Neutrophil (primary cell): ENCODE measurements around the gene DDIT3.

Source experiments
- H3K27ac ChIP-seq: fragments of 200-600 bp; sonication (generic); 2 replicates; pipeline ENCODE4 v1.5.1; 2016; ENCODE audit warnings: mild to moderate bottlenecking, moderate library complexity
- H3K27me3 ChIP-seq: fragments of 200-600 bp; sonication (generic); 2 replicates; pipeline ENCODE4 v1.6.0; 2016; ENCODE audit warnings: mild to moderate bottlenecking
- H3K36me3 ChIP-seq: fragments of 200-600 bp; sonication (generic); 2 replicates; pipeline ENCODE4 v1.5.1; 2017
- H3K4me1 ChIP-seq, 2 experiments: fragments of 200-600 bp in 1 of 2; sonication (generic) in 1 of 2; 1 replicate in 1 of 2; 2 replicates in 1 of 2; pipeline versions ENCODE4 v1.5.1 to v1.6.1; 2013 to 2016; ENCODE audit warnings: low read depth in 1 of 2, low read length in 1 of 2, mild to moderate bottlenecking in 1 of 2, moderate library complexity in 1 of 2; ENCODE audit not compliant: control insufficient read depth in 1 of 2, insufficient read depth in 1 of 2
- H3K4me3 ChIP-seq, 2 experiments: fragments of 200-600 bp in 1 of 2; sonication (generic) in 1 of 2; 1 replicate in 1 of 2; 2 replicates in 1 of 2; pipeline ENCODE4 v1.5.1; 2013 to 2016; ENCODE audit warnings: low read depth in 1 of 2, low read length in 1 of 2, mild to moderate bottlenecking in 1 of 2, moderate library complexity in 1 of 2
- H3K9me3 ChIP-seq: fragments of 200-600 bp; sonication (generic); 2 replicates; pipeline ENCODE4 v1.5.1; 2016
- TF ChIP-seq, protein P1 (sequence below): fragments of 200-600 bp; sonication (generic); IDR thresholded peaks from 2 replicates; pipeline ENCODE4 v1.5.1; 2016; ENCODE audit warnings: antibody characterized with exemption

DDIT3 gene

DNA sequence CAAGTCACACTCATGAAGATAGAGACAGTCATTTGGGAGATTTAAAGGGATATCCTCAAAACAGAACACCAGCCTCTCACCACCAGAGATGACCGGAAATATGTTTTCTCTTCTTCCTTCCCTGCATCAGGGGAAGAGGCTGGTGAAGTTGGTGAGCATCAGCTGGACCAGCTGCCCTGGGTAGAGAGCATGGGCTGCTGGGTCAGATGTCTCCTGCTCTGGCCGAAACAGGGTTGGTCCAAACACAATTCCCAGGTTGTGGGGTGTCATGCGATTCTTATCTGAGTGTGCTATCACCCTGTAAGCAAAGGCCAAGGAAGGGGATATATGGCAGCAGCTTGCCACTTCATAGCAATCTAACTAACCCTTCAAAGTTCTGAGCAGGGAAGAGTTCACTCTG, 47.9 kb downstream of the DDIT3 start:
- no peaks in the 10 kb centered on the region for H3K9me3 ChIP-seq
- peak overlapping the region; percentile 48 to 97 for H3K4me3 ChIP-seq
- peaks cover 81 to 91% of the 10 kb centered on the region in 2 experiments for H3K4me1 ChIP-seq
- TF ChIP-seq, protein P1, sequence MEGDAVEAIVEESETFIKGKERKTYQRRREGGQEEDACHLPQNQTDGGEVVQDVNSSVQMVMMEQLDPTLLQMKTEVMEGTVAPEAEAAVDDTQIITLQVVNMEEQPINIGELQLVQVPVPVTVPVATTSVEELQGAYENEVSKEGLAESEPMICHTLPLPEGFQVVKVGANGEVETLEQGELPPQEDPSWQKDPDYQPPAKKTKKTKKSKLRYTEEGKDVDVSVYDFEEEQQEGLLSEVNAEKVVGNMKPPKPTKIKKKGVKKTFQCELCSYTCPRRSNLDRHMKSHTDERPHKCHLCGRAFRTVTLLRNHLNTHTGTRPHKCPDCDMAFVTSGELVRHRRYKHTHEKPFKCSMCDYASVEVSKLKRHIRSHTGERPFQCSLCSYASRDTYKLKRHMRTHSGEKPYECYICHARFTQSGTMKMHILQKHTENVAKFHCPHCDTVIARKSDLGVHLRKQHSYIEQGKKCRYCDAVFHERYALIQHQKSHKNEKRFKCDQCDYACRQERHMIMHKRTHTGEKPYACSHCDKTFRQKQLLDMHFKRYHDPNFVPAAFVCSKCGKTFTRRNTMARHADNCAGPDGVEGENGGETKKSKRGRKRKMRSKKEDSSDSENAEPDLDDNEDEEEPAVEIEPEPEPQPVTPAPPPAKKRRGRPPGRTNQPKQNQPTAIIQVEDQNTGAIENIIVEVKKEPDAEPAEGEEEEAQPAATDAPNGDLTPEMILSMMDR, result no peak
- H3K27ac ChIP-seq, result peak overlapping the region; percentile 99
- peaks cover 94% of the 10 kb centered on the region for H3K36me3 ChIP-seq
- H3K27me3 ChIP-seq, result no peaks in the 10 kb centered on the region

DNA sequence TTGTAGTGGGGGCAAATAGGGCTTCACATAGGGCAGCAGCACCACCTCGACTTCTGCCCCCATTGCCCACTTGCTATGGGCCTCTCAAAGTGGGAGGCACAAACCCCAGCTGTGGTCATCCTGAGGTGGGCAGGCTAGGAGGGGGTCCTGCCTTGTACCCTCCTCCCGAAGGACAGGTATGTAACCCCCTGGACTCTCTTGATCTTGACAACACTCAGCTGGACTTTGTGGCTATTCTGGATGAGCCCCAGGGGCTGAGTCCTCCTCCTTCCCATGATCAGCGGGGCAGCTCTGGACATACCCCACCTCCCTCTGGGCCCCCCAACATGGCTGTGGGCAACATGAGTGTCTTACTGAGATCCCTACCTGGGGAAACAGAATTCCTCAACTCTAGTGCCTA, 48.7 kb downstream of the DDIT3 start:
- peak overlapping the region; percentile 99 for H3K27ac ChIP-seq

DNA sequence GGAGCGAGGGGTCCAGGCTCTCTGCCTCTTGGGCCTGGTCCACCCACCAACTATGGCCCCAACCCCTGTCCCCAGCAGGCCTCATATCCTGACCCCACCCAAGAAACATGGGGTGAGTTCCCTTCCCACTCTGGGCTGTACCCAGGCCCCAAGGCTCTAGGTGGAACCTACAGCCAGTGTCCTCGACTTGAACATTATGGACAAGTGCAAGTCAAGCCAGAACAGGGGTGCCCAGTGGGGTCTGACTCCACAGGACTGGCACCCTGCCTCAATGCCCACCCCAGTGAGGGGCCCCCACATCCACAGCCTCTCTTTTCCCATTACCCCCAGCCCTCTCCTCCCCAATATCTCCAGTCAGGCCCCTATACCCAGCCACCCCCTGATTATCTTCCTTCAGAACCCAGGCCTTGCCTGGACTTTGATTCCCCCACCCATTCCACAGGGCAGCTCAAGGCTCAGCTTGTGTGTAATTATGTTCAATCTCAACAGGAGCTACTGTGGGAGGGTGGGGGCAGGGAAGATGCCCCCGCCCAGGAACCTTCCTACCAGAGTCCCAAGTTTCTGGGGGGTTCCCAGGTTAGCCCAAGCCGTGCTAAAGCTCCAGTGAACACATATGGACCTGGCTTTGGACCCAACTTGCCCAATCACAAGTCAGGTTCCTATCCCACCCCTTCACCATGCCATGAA, 49.2 kb downstream of the DDIT3 start:
- Histone ChIP-seq H3K4me1 (peaks cover 86 to 87% of the 10 kb centered on the region in 2 experiments), H3K36me3 (peaks cover 100% of the 10 kb centered on the region), H3K27me3 (no peaks in the 10 kb centered on the region), H3K9me3 (no peaks in the 10 kb centered on the region), H3K27ac (peak overlapping the region; percentile 99), H3K4me3 (peak overlapping the region; percentile 48 to 97)
- TF ChIP-seq, protein P1, result no peak

More for the DNA sequence above, 48.7 kb downstream of the DDIT3 start:
- H3K4me3 ChIP-seq, result peak overlapping the region; percentile 48 to 97
- peaks cover 100% of the 10 kb centered on the region for H3K36me3 ChIP-seq
- TF ChIP-seq, protein P1, result no peak
- H3K4me1 ChIP-seq, result peaks cover 81 to 87% of the 10 kb centered on the region in 2 experiments
- H3K9me3 ChIP-seq, result no peaks in the 10 kb centered on the region
- H3K27me3 ChIP-seq, result no peaks in the 10 kb centered on the region

DNA sequence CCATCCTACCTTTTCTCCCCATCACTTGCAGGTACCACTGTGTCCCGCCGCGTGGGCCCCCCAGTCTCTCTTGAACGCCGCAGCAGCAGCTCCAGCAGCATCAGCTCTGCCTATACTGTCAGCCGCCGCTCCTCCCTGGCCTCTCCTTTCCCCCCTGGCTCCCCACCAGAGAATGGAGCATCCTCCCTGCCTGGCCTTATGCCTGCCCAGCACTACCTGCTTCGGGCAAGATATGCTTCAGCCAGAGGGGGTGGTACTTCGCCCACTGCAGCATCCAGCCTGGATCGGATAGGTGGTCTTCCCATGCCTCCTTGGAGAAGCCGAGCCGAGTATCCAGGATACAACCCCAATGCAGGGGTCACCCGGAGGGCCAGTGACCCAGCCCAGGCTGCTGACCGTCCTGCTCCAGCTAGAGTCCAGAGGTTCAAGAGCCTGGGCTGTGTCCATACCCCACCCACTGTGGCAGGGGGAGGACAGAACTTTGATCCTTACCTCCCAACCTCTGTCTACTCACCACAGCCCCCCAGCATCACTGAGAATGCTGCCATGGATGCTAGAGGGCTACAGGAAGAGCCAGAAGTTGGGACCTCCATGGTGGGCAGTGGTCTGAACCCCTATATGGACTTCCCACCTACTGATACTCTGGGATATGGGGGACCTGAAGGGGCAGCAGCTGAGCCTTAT, 49.9 kb downstream of the DDIT3 start:
- Histone ChIP-seq H3K4me3 (peak overlapping the region; percentile 48 to 97), H3K36me3 (peaks cover 100% of the 10 kb centered on the region), H3K27ac (peak overlapping the region; percentile 99), H3K27me3 (no peaks in the 10 kb centered on the region), H3K4me1 (peaks cover 83 to 89% of the 10 kb centered on the region in 2 experiments), H3K9me3 (no peaks in the 10 kb centered on the region)
- TF ChIP-seq, protein P1, result no peak

DNA sequence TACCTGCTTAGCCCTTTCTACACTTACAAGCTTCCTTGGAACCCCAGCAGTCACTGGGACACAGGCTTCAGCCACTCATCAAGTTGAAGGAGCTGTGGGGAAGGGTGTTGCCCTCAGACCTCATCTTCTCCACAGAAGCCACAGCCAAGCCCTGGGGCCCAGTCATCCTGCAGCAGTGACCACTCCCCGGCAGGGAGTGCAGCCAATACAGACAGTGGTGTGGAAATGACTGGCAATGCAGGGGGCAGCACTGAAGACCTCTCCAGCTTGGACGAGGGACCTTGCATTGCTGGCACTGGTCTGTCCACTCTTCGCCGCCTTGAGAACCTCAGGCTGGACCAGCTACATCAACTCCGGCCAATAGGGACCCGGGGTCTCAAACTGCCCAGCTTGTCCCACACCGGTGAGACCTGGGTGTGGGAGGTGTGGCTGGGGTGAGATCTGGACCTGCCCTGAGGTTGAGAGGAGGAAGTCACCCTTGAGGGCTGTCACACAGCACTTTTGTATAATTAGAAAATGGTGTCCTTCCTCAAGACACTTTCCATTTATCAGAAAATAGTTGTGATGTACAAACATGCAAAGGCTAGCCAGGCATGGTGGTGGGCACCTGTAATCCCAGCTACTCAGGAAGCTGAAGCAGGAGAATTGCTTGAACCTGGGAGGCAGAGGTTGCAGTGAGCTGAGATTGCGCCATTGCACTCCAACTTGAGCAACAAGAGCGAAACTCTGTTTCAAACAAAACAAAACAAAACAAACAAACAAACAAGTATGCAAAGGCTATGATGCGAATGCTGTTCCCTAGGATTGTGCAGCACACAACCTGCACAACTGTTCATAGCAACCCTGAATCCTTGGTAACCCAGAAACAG, 50.8 kb downstream of the DDIT3 start:
- H3K27ac ChIP-seq, result peak overlapping the region; percentile 99
- peak overlapping the region; percentile 48 to 97 for H3K4me3 ChIP-seq
- H3K9me3 ChIP-seq, result no peaks in the 10 kb centered on the region
- H3K4me1 ChIP-seq, result peaks cover 80 to 88% of the 10 kb centered on the region in 2 experiments
- TF ChIP-seq, protein P1, result peak; percentile 4
- H3K36me3 ChIP-seq, result peaks cover 91% of the 10 kb centered on the region
- no peaks in the 10 kb centered on the region for H3K27me3 ChIP-seq
